GM12878 (cell line): ENCODE results near the gene GDA. TPM values are rescaled to one million over a fixed set of nuclear protein-coding genes. Genes with fewer than 3 reads are reported as not detected.
A peak's percentile ranks its signal among the peaks of the same experiment; 100 is the strongest.

Experiments used
- ATAC-seq: fragments of 200-7000 bp; cut with Tn5 transposase; 3 replicates; pipeline ENCODE4 v1.9.1; 2020; ENCODE audit warnings: mild to moderate bottlenecking, moderate library complexity
- BruUV-seq: library from RNA; stranded (reverse); fragments of 400-500 nt; replicated peaks from 2 replicates; lab custom pipeline; 2021; lab: Mats Ljungman, UMichigan
- CTCF ChIA-PET: fragments of 300-600 bp; sonication (Branson Sonifier 250); formaldehyde crosslinking; extraction: SDS; loops from one replicate; lab custom pipeline; 2021; ENCODE audit warnings: inconsistent platforms; lab: Yijun Ruan, JAX
- POLR2A ChIA-PET: fragments of 350-600 bp; formaldehyde crosslinking; extraction: SDS; loops from one replicate; lab custom pipeline; 2021; ENCODE audit warnings: inconsistent platforms; lab: Charles Lee
- RAD21 ChIA-PET: fragments of 300-600 bp; sonication (Branson Sonifier 250); formaldehyde crosslinking; loops from one replicate; lab custom pipeline; 2023; ENCODE audit warnings: antibody characterized with exemption; ENCODE audit not compliant: unreplicated experiment; lab: Charles Lee
- SMC1A ChIA-PET: fragments of 300-600 bp; sonication (Branson Sonifier 250); formaldehyde crosslinking; loops from one replicate; lab custom pipeline; 2023; ENCODE audit not compliant: unreplicated experiment, uncharacterized antibody; lab: Charles Lee
- DNase-seq: peaks from one replicate; pipeline ENCODE4 v3.0.0-alpha.2; 2011; ENCODE audit warnings: low read depth, low spot score
- FAIRE-seq: peaks from 3 replicates; lab custom pipeline; 2011; peaks lifted over from hg19 to GRCh38; lab: Jason Lieb, UNC
- H2AFZ ChIP-seq: 2 replicates; pipeline ENCODE4 v1.6.0; 2011; ENCODE audit warnings: low read depth, low read length, control low read depth; ENCODE audit not compliant: control insufficient read depth
- H3K27ac ChIP-seq: 2 replicates; pipeline ENCODE4 v1.5.1; 2011; ENCODE audit warnings: control low read depth; ENCODE audit not compliant: control insufficient read depth, insufficient read depth
- H3K27me3 ChIP-seq, 2 experiments: replicated peaks in 1 of 2; 2 replicates each; pipeline versions ENCODE4 v1.6.0 to v1.6.1; 2011; ENCODE audit warnings: low read length in 1 of 2; ENCODE audit not compliant: control insufficient read depth in 2 of 2, insufficient read depth in 2 of 2
- H3K36me3 ChIP-seq, 2 experiments: 2 replicates each; pipeline ENCODE4 v1.5.1; 2011; ENCODE audit warnings: low read length in 1 of 2; ENCODE audit not compliant: control insufficient read depth in 2 of 2, insufficient read depth in 2 of 2
- H3K4me1 ChIP-seq: 2 replicates; pipeline ENCODE4 v1.6.1; 2011; ENCODE audit warnings: mild to moderate bottlenecking, low read length, moderate library complexity, mixed read lengths; ENCODE audit not compliant: control insufficient read depth, insufficient read depth
- H3K4me2 ChIP-seq: 2 replicates; pipeline ENCODE4 v1.6.0; 2011; ENCODE audit warnings: control low read depth; ENCODE audit not compliant: control insufficient read depth, insufficient read depth
- H3K4me3 ChIP-seq: fragments of 200-600 bp; sonication (generic); 2 replicates; pipeline ENCODE4 v1.5.1; 2016
- H3K79me2 ChIP-seq: 2 replicates; pipeline ENCODE4 v1.6.0; 2011; ENCODE audit warnings: low read length; ENCODE audit not compliant: control insufficient read depth, insufficient read depth
- H3K9ac ChIP-seq: 2 replicates; pipeline ENCODE4 v1.8.0; 2011; ENCODE audit warnings: low read length, control low read depth, mixed read lengths; ENCODE audit not compliant: control insufficient read depth, insufficient read depth
- H3K9me3 ChIP-seq: replicated peaks from 3 replicates; pipeline ENCODE4 v1.5.1; 2011; ENCODE audit warnings: mild to moderate bottlenecking, low read length; ENCODE audit not compliant: control insufficient read depth, insufficient read depth
- H4K20me1 ChIP-seq: 2 replicates; pipeline ENCODE4 v1.6.0; 2011; ENCODE audit not compliant: control insufficient read depth, insufficient read depth
- CUX1 ChIP-seq: IDR thresholded peaks from 2 replicates; pipeline ENCODE4 v1.6.1; 2012; ENCODE audit warnings: improper control_type of control experiment, low read depth, low read length; ENCODE audit not compliant: insufficient replicate concordance
- EP300 ChIP-seq, 2 experiments: fragments of 150-350 bp in 1 of 2; IDR thresholded peaks; 2 replicates each; pipeline ENCODE4 v1.6.1; 2011 to 2012; ENCODE audit warnings: low read depth in 2 of 2, low read length in 2 of 2, borderline replicate concordance in 1 of 2, improper control_type of control experiment in 1 of 2, inconsistent platforms in 1 of 2; ENCODE audit not compliant: control insufficient read depth in 1 of 2
- HDGF ChIP-seq: fragments of 450-650 bp; IDR thresholded peaks from 2 replicates; pipeline ENCODE4 v1.6.1; 2016; ENCODE audit warnings: antibody characterized with exemption
- MEF2B ChIP-seq: fragments of 450-650 bp; IDR thresholded peaks from 2 replicates; pipeline ENCODE4 v1.6.1; 2018; ENCODE audit warnings: mild to moderate bottlenecking, moderate library complexity; ENCODE audit not compliant: partially characterized antibody, poor library complexity, severe bottlenecking
- NBN ChIP-seq: fragments of 450-650 bp; IDR thresholded peaks from 2 replicates; pipeline ENCODE4 v1.6.1; 2016
- NKRF ChIP-seq: fragments of 450-650 bp; conservative IDR thresholded peaks from 2 replicates; pipeline ENCODE4 v1.6.1; 2017; ENCODE audit warnings: mild to moderate bottlenecking, moderate library complexity
- POLR2AphosphoS2 ChIP-seq: IDR thresholded peaks from 2 replicates; pipeline ENCODE4 v1.6.1; 2011; ENCODE audit warnings: low read depth, mild to moderate bottlenecking, low read length, improper control_type of control experiment, moderate library complexity
- TCF3 ChIP-seq: IDR thresholded peaks from 2 replicates; pipeline ENCODE4 v1.6.1; 2012; ENCODE audit warnings: low read depth, mild to moderate bottlenecking, low read length, borderline replicate concordance; ENCODE audit not compliant: insufficient read depth
- WGBS: methylation state at CpG from one replicate; pipeline ENCODE4 v1.1.6; 2016; ENCODE audit warnings: low lambda C conversion rate; ENCODE audit not compliant: insufficient replicate concordance, insufficient coverage; ENCODE audit errors: missing lambda C conversion rate; 5-methylcytosine and 5-hydroxymethylcytosine counted together
- in situ Hi-C: fragments of 300-500 bp; cut with MboI; formaldehyde crosslinking; loops from 9 replicates; pipeline ENCODE4 v1.14.3; 2018; ENCODE audit warnings: mixed read lengths
- intact Hi-C: fragments of 100-400 bp; cut with micrococcal nuclease; formaldehyde crosslinking; loops from one replicate; pipeline ENCODE4 v1.14.2; 2022; ENCODE audit not compliant: unreplicated experiment
- polyA plus RNA-seq, 11 experiments: library from polyadenylated mRNA; depleted of rRNA in 4 of 11; unstranded in 6 of 11; stranded (reverse) in 5 of 11; fragments of >200 nt; fragmentation: Nextera tagmentation in 4 of 11; fragmentation: Illumina TruSeq in 1 of 11; extraction: Ambion mirVana in 4 of 11; extraction: Trizol in 1 of 11; gene quantifications; 1 replicate in 1 of 11; 2 replicates in 10 of 11; pipeline versions ENCODE4 v1.2.1 to v1.2.3, GENCODE V29; 2011 to 2016; ENCODE audit warnings: inconsistent platforms in 2 of 11, missing spikeins in 2 of 11, low read depth in 1 of 11
- total RNA-seq, 4 experiments: library from RNA; depleted of rRNA in 3 of 4; stranded (reverse); fragments of >200 nt in 3 of 4; fragmentation: Illumina TruSeq in 1 of 4; extraction: Trizol in 1 of 4; gene quantifications; 2 replicates each; pipeline versions ENCODE4 v1.2.1 to v1.2.3, GENCODE V29; 2013 to 2021

Gene GDA
- total and polyA plus RNA-seq, 10 of the 15 experiments (the other 5 are each of a cell fraction or from before 2014, with no cell fraction given), result 0.19 to 17.9 (median 0.48) TPM; not detected in 2

- no peak for TF ChIP-seq CUX1
- no peak for TF ChIP-seq NKRF
- TF ChIP-seq, all 136 proteins: peak for 0
These were observed 51.2 kb downstream of the GDA start (continued) for GRCh38 chr9:72200452-72200851.

DNA sequence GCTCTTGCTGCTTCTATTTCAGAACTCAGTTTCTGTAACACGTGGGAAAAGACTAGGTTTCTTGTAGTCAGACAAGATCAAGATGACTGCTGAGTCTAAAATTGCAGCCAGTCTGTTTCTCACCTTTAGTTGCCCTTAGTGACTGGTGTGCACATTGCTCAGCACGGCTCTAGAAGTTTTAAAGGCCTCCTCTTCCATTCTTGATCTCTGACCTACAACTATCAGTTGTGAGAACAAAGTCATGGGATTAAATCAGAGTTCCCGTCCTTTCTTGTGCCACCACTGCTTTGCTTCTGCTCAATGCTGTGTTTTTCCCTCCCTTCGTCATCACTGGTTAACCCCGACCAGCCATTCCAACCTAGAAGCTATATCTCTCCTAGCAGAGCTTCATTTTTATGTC, 52.8 kb downstream of the GDA start:
- Histone ChIP-seq H3K9me3 (no peaks in the 10 kb centered on the region), H3K4me3 (no peak overlapping the region), H2AFZ (no peak overlapping the region), H3K27me3 (no peaks in the 10 kb centered on the region), H3K79me2 (no peaks in the 10 kb centered on the region), H3K27ac (no peak overlapping the region), H3K4me1 (peaks cover 4% of the 10 kb centered on the region), H4K20me1 (no peaks in the 10 kb centered on the region), H3K4me2 (no peak overlapping the region), H3K9ac (no peak overlapping the region), H3K36me3 (no peaks in the 10 kb centered on the region)
- in situ Hi-C loops (no loop called here), intact Hi-C loops (loop anchor here (5.0 to 10.0 kb wide), 5 partner anchors 163 to 615 kb away; partner anchors contain the start of genes TMC1 and ZFAND5)
- 1% methylated on average over 5 of the region's 5 CpGs for WGBS
- FAIRE-seq, result no peak
- ChIA-PET CTCF (interaction anchor here (0.9 to 10.5 kb wide), 9 partner anchors 8 to 177 kb away, joined by 3 to 468 read pairs (median 6); no protein-coding TSS in a partner anchor), POLR2A (interaction anchor here (0.5 to 3.2 kb wide), 5 partner anchors 8 to 1682 kb away, joined by 3 to 11 read pairs (median 4); no protein-coding TSS in a partner anchor), RAD21 (interaction anchor here (1.1 to 13.6 kb wide), 10 partner anchors 8 to 615 kb away, joined by 3 to 242 read pairs (median 6); no protein-coding TSS in a partner anchor), SMC1A (interaction anchor here (1.0 to 12.2 kb wide), 14 partner anchors 8 to 390 kb away, joined by 3 to 446 read pairs (median 4); no protein-coding TSS in a partner anchor)
- no TSS peak for BruUV-seq
- DNase-seq, result no peak
- ATAC-seq, result peak; percentile 15
- 0 out of 2 replicates have a peak, but pooled peaks have one; percentile 21 for TF ChIP-seq NBN
- TF ChIP-seq POLR2AphosphoS2, result no peak
- TF ChIP-seq EP300 (IDR thresholded peaks at IDR 0.05; ENCODE audit: borderline replicate concordance in 1 of 2, control insufficient read depth in 1 of 2, low read depth in 2 of 2, low read length in 2 of 2), result no peak
- TF ChIP-seq TCF3, result no peak
- TF ChIP-seq HDGF, result no peak
- TF ChIP-seq MEF2B, result peak; percentile 50
